GM18499 (cell line): ENCODE measurements around the gene CCDC141.

Experiments used
- ATAC-seq: cut with Tn5 transposase; IDR thresholded peaks from one replicate; pipeline ENCODE4 v1.9.1; 2021; ENCODE audit warnings: moderate number of reproducible peaks; ENCODE audit not compliant: insufficient read depth, unreplicated experiment

The CCDC141 gene

GRCh38 chr2:178807227-178808008 is 242.5 kb downstream of the CCDC141 start, which contains the start of gene TTN:
TTN (minus strand) TSS chr2:178807423; CDS start chr2:178804642, 2,781 bp downstream.
- no peak for ATAC-seq

- no peak for ATAC-seq
Measured at GRCh38 chr2:178806543-178806942, 243.4 kb downstream of the CCDC141 start.

GRCh38 chr2:178805457-178805856 is 244.5 kb downstream of the CCDC141 start:
- no peak for ATAC-seq

- ATAC-seq, result no peak
Measured at GRCh38 chr2:178804791-178805190, 245.1 kb downstream of the CCDC141 start.

- ATAC-seq, result no peak
Measured at GRCh38 chr2:178800510-178800909, 249.4 kb downstream of the CCDC141 start.

GRCh38 chr2:178799305-178799704 is 250.6 kb downstream of the CCDC141 start:
- ATAC-seq, result no peak

- ATAC-seq, result no peak
Measured at GRCh38 chr2:178796079-178796677, 253.8 kb downstream of the CCDC141 start.

- ATAC-seq, result no peak
Measured at GRCh38 chr2:178787934-178788333, 262.0 kb downstream of the CCDC141 start.

- no peak for ATAC-seq
Measured at GRCh38 chr2:178787155-178787554, 262.8 kb downstream of the CCDC141 start.

GRCh38 chr2:178783889-178784288 is 266.0 kb downstream of the CCDC141 start:
- no peak for ATAC-seq

- no peak for ATAC-seq
Measured at GRCh38 chr2:178782236-178782635, 267.7 kb downstream of the CCDC141 start.
